Hippocampal formation (tissue), 2 donors: ENCODE data around the gene PPOX.

Experiments
- DNase-seq, 2 donors: peaks; one replicate each; lab custom pipeline; 2025; lab: John Stamatoyannopoulos, UW

PPOX gene

DNA sequence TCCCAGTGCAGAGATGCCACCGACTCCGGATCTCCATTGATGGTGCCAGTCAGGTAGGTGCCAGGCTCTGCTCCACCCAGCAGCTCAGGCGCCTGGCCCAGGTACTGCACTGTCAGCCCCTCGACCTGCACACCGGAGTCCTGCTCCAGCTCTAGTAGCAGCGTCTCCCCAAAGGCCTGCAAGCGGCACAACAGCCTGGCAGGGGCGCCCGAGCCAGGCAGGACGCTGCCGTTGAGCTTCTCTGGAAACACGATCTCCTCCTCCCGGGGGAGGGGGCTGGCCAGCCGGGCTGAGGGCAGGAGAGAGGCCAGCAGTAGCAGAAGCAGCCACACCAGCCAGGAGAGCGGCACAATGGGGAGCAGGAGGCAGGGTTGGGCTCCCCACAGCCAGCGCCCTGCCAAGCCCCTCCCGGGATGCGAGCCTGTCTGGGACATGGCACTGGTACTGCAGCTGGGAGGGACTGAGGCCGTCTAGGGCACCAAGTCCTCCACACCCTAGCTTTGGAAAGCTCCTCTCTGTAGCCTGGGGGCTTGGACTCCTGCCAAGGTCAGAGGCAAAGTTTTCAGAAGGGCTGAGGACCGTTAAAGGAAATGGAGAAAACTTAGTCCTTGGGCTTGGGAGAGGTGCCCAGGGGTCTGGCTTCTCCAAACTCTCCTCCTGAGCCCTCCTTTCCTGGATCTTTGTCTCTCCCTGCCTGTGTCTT lies 32.1 kb downstream of the PPOX start:
- DNase-seq: peak in 1 of 2 donors; percentile 68

DNA sequence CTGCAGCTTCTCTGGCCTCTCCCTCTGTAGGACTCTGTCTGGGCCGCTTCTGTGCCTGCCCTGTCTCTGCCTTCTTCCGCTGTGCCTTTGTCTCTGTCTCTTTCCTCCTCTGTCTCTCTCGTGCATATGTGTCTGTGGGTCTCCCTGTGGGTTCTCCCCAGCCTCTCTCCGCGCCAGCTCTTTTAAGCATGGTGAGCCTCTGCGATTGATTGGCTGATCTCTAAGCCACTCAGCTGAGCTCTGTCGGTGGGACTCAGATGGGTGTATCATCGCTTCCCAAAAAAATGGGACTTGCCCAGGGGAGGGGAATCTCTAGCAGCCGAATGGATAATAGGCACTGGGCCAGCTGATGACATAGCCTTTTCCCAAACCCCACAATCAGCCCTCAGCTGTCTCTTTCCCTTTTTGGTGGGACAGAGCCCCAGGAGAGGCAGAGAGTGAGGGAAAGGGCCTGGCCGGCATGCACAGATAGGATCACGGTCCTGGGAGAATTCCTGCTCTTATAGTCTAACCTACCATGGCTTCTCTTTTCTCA lies 32.7 kb downstream of the PPOX start, which contains the start of gene ADAMTS4:
TSS of gene ADAMTS4 (minus strand) at position 158 of the 535 bp plus-strand sequence. CDS start 427 bp downstream, outside the sequence.
- peak; percentile 83 to 87 for DNase-seq

DNA sequence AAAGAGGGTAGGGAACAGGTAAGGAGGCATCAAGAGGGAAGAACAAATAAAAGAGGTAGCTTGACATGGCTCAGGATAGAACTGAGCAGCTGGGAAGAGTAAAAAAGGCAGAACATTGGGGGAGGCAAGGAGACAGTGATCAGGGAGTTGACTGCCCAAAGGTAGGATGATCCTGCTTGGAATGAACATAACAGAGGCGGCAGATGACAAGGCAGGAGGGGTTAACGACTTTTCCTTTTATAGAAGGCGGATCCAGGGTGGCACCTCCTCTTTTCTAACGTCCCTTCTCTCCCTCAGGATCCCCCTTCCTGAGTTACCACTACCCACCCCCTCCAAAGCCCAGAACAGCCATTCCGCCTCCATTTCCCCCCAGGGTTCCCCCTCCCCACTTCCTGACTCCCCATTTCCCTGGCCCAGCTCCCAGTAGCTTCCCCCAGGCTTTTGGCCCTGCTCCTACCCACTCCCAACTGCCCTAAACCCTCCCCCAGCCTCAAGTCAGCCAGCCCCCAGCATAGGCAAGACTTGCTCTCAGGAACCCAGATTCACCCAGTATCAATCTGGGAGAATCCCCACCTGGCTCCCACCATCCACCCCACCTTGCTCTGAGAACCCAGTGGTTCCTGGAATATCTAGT lies 33.4 kb downstream of the PPOX start:
- no peak for DNase-seq

DNA sequence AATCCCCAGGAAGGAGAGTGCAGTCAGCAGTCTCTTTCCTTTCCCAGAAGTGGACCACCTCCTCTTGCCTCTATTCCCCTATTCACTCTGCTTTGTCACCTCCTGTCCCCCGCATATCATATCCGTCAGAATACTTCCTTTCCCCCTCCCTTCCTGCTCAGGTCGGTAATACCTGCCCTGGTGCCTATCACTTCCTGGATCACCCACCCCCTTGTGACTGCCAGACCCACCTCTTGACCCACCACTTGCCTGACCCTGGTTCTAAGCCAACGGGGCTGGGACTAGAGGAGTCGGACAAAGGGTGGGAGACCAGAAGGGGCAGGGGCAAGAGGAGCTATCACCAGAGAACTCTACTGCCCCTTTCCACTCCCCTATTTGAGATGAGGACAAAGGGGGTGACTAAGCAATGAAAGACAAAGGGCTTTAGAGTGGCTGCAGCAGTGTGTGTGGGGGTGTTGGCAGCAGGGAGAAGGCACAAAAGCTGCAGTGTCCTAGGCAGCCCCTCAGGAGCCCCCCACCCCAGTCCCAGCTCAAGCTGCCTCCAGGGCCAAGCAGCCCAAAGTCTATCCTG lies 34.3 kb downstream of the PPOX start:
- DNase-seq: peak; percentile 81 to 91

DNA sequence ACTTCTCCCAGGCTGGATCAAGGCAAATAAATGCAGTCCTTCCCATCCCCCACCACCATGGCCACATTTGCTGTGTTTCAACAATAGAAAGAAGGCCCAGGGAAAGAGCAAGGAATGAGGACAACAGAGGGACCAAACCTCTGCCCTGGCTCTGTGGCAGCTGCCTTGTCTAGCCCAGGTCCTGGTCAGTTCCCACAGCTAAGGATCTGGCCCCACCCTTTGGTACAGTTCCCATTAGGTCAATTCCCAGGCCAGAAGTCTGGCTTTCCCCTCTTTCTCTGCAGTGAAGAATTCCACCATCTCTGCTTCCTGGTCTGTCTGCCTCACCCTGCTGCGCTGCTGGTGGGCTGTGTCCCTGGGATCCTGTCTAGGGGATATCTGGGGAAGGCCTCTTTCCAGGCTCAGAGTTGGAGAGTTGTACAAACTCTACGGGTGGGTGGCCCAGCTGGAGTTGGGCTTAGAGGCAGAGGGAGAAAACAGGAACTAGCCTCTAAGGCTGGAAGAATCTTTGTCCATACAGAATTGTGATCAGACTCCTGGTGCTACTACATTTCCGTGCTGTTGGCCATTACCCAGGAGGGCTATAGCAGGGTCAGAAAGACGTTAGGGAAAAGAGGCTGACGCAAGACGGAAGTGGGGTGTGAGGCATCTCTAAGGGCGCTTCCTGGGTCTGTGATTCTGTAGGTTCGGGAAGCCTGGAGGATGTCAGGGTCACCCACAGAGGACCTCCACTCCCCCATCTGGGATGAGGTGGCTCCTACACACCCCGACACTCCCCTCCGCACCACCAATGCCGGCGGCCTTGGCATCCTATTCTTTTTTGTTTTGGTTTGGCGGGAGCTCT lies 35.0 kb downstream of the PPOX start:
- peak; percentile 28 to 54 for DNase-seq

DNA sequence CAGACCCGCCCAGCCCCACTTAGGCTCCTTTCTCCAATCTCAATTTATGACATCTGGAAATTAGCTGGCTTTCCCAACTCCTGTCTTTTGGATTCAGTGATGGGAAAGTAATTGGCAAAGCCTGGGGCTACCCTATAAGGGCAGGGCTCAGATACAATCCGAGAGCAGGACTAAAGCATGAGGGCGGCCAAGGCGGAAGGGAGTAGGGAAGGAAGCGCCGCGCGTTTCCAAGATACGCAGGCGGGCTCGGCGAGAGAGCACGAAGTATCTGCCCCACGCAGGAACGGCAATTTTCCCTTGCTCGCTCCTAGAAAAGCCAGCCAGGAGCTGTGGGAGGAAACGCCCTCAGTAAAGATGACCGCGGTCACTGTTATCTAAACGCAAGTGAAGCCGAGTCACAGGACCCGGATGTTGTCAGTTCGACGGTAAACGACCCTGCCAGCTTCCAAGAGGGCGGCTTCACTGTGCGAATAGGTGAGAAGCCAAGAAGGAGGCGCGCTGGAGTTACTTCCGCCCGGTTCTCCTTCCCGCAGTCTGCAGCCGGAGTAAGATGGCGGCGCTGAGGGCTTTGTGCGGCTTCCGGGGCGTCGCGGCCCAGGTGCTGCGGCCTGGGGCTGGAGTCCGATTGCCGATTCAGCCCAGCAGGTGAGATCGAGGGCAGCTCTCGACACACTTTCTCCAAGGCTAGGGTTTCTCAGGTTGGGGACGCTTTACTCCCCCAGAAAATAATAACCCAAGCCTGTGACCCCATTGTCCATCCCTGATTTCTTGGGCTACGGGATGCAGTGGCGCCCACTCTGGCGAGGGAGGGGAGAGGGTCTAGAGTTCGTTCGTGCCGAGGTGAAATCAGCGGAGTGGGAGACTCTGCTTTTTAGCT lies 35.8 kb downstream of the PPOX start, which contains the start of gene NDUFS2:
TSS of gene NDUFS2 (plus strand) at position 532 of the 877 bp plus-strand sequence. CDS start at position 551, 19 bp downstream.
- peak; percentile 96 to 100 for DNase-seq

DNA sequence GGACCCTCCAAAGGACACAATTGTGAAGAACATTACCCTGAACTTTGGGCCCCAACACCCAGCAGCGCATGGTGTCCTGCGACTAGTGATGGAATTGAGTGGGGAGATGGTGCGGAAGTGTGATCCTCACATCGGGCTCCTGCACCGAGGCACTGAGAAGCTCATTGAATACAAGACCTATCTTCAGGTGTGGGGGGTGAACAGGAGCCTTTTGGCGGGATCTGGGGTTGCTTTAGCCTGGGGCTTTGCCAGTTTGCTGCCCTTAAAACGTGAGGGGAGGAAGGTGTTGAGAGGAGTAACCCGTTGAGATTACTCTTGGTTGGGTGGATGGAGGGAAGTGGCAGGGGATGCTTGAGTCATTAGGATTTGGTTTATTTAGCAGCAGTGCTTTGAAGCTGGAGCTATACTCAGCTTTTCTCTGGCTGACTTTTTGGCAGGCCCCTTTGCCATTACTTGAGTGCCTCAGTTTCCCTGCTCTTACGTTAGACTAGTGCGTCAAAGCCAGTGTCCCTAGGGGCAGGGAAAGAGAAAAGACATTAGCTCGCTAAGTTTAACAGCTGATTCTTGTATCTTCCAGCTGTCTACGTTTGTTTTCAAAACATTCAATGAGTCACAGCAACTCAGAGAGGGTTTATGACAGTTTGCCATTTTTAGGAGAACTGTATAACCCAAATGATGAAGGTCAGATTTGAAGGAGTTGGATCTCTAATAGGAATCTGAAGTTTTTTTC lies 40.4 kb downstream of the PPOX start:
- no peak for DNase-seq

DNA sequence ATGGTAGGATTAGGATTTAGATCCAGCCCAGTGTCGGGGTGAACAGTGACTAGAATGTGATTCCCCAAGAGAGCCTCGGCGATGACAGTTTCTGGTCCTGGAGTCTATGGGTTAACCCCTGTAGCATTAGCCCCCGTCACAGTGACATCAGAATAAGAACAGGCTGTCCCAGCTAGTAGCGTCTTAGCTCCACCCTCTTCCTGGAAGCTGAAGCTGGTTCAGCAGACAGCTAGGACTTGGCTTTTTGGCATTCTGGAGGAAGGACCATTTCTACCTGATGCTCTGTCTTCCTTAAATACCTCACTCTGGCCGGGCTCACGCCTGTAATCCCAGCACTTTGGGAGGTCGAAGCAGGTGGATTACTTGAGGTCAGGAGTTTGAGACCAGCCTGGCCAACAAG lies 40.9 kb downstream of the PPOX start:
- no peak for DNase-seq

DNA sequence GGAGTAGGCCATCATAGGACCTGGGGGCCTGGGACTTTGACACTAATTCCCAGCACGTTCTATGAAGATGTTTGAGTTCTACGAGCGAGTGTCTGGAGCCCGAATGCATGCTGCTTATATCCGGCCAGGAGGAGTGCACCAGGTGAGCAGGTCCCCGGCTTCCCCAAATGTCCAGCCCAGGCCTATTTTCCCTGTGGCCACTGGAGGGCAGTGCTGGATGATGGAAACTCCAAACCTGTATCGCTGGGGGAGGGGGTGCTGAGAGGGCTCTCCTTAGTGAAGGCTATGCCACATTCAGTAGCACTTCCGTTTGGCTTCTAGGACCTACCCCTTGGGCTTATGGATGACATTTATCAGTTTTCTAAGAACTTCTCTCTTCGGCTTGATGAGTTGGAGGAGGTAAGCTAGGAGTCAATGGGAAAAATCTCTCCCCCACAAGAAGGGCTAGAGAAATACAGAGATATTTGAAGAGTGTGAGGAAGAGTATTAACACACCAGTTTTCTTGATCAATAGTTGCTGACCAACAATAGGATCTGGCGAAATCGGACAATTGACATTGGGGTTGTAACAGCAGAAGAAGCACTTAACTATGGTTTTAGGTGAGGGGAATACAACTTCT lies 43.7 kb downstream of the PPOX start:
- peak; percentile 42 to 64 for DNase-seq

DNA sequence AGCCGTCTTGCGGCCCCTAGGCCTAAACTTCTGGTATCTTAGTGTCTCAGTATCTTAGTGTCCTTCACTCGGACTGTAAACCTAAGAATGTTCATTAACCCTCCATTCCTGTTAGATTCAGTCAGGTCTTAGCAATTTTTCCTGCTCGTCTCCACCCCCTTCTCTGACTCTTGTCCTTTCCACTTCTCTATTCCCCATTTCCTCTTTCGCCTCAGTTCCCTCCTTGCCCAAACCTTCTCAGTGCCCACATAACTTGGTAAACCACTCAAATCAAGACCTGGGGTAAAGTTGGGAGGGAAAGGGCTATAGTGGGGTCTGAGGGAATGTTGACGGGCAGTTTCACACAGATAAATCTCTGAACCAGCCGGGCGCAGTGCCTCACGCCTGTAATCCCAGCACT lies 48.1 kb downstream of the PPOX start:
- DNase-seq: no peak

DNA sequence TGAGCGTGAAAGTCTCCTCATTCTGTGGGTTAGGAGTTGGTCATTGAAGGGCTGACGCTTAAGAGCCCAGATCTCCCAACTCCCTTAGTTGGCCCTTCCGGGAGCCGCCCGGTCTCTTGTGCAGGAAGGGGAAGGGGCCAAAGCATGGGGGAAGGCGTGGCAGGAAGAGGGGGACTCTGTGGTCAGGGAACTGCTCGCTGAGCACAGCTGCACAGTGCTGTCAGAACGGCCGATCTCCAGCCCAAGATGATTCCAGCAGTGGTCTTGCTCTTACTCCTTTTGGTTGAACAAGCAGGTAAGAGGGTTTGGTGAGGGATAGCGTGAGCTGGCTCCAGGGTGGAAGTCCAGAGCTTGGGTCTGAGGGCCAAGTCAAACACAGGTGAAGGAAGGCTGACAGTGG lies 48.9 kb downstream of the PPOX start, which contains the start of gene FCER1G:
TSS of gene FCER1G (plus strand) at position 220 of the 400 bp plus-strand sequence. CDS start at position 247, 27 bp downstream.
- DNase-seq: peak in 1 of 2 donors; percentile 22

DNA sequence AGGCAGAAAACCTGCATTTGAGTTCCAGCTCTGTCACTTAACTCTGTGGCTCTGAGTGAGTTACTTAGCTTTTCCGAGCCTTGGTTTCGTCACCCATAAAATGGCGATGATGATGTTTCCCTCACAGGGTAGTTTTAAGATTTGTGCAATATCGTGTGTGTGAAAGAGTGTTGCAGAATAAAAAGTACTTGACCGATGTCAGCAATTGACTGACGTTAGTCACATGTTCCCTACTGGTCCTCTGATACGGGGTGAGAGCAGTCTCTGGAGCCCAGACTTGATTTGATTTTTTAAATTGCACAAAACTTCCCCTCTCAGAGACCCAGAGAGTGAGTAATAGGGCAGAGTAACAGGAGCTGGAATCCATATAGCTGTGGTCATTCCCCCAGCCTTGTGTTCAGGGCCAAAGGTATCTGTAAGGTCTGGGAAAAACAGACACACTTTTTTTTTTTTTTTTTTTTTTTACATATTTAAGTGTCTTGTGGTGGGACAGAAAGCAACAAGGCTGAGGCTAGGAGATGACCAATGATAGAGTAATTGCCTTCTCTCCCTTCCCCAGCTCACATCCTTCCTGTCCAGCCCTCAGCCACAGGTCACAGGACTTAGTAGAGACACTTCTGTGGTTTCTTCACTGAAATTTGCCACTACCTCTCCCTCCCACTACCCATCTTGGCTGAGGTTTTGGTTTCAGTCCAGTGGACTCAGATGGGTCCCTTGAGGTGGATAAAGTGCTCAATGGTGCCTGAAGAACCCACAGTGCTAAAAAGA lies 50.9 kb downstream of the PPOX start:
- DNase-seq: peak in 1 of 2 donors; percentile 6

DNA sequence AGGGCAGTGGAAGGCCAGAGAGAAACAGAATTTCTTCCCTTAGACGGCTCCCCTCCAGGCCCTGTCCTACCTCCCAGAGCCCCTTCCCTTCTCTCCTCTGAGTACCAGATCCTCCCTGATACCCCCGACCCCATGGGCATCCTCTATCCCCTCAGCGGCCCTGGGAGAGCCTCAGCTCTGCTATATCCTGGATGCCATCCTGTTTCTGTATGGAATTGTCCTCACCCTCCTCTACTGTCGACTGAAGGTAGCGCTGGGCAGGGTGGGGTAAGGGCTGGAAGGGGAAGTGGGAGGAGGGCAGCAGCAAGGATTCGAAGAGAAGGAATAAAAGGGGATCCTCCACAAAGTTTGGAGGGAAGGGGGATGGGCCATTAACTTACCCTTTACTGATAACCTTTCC lies 51.6 kb downstream of the PPOX start:
- no peak for DNase-seq

DNA sequence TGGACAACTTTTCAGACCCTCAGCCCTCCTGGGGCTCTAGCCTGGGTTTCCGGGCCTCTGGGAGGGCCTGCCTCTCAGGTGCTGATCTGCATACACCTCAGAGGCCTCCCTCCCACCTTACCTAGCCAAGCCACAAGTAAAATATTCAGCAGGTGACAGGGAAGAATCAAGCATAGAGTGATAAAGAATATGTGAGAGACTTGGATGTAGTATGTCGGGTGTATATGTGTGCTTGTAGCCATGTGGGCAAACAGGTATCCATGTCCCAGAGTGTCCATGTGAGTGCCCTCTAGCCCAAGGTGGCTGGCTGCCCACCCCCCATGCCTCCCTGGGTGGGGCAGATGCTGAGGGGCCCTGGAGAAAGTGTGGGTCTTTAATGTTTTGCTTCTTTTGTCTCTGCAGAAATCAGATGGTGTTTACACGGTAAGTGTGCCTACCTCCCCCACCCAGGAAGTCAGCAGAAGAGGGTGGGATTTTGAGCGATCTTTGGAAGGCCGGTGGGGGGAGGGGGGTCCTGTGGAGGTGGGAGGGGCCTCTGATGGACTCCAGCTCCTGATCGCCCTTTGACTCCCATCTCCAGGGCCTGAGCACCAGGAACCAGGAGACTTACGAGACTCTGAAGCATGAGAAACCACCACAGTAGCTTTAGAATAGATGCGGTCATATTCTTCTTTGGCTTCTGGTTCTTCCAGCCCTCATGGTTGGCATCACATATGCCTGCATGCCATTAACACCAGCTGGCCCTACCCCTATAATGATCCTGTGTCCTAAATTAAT lies 52.3 kb downstream of the PPOX start:
- no peak for DNase-seq

DNA sequence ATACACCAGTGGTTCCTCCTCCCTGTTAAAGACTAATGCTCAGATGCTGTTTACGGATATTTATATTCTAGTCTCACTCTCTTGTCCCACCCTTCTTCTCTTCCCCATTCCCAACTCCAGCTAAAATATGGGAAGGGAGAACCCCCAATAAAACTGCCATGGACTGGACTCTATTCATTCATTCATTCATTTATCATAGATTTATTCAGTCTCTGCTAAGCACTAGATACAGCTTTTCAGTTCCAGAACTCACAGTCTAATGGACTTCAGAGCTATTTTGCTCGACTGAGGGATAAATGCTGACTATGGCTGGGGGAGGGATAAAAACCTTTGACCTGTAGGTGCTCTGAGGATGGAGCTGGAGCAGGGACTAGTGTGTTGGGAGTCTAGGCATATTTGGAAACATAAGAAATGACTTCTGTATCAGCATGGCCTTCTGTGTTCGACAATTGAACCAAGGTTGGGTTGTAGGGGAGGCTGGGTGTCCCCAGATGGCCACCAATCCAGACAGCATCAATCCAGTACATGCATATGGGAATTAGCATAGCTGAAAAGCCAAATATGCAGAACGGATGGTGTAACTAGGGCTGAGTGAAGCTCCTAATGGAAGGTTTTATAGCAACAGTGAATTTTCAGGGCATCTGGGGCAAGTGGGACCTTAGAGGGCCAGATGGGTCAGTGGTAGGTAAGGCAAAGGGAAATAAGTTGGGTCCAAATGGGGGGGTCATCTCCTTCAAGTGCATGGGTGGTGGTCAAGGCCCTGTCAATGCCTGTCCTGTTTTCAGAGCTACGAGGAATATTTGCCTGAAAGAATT lies 53.1 kb downstream of the PPOX start:
- no peak for DNase-seq

DNA sequence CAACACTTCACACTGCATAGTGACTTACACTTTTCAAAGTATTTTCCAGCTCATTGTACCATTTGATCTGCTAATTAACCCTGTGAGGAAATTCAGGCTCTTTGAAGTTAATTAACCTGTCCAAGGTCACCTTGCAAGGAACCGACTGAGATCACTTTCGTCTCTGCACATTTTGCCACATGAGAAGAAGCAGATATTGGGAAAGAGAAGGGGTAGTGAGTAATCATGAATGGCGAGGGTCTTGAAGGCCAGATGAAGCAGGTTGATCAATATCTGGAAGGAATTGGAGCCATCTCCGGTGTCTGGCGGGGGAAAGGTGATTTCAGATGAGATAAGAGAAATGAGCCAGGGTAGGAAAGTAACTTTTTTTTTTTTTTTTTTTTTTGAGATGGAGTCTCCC lies 53.8 kb downstream of the PPOX start:
- no peak for DNase-seq
